HUDEP-2 (cell line): ENCODE measurements around the gene PEAK3.

Source experiments
- DNase-seq, 76 experiments: peaks; one replicate each; lab custom pipeline; 2025; ENCODE audit not compliant: unreplicated experiment in 76 of 76; lab: John Stamatoyannopoulos, UW

Gene PEAK3

GRCh38 chr19:2282062-2282861 lies at the start of gene PEAK3:
TSS of gene PEAK3 (minus strand) at chr19:2282175. CDS start at chr19:2280931, 1,244 bp downstream.
- peak in 1 of 76 experiments; percentile 15 for DNase-seq

DNA sequence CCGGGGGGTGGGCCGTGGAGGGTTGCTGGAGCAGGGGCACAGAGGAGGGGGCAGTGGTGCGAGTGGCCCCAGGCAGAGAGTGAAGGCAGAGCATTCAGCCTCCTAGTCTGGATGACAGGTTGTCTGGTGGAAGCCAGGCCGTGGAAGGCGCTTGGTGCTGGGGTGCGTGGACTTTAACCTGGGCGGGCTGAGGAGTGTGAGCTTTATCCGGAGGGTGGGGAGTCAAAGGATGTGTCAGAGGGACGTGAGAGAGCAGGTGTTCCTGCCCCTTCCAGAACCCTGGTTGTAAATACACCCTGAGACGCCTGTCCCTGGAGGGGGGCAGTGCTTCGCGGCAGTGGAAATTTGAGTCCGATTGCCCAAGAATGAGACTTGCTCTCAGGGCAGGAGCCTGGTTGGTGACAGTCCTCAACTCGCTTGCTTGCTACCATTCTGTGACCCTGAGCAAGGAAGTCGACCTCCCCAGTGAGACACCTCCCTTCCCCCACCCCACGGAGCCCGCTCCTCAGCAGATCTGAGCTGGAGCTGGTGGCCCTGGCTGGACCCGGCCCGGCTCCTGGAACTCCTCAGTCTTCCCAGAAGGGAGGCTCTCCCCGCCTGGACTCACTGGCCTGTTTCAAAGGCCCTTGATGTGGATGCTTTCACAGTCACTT lies 48.8 kb upstream of the PEAK3 start:
- DNase-seq = no peak

- DNase-seq = no peak
These were observed 48.3 kb upstream of the PEAK3 start for GRCh38 chr19:2330255-2330631.

DNA sequence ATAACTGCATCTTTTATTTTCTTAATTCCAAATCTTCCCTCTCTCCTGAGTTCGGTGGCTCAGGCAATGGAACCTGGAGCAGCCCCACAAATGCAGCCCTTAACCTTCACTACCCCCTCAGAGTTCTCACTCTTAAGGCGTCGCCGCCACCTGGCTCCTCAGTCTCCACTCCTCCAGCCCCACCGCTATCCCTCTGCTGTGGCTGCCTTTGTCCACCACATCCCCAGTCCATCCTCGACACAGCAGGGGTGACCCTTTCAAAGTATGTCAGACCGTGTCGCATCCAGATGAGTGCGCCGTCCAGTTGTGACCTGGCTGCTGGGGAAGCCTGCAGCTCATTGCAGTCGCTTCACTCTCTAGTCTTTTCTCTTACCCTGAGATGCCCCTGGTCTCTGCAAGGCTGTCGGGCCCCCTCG lies 47.5 kb upstream of the PEAK3 start:
- no peak for DNase-seq

DNA sequence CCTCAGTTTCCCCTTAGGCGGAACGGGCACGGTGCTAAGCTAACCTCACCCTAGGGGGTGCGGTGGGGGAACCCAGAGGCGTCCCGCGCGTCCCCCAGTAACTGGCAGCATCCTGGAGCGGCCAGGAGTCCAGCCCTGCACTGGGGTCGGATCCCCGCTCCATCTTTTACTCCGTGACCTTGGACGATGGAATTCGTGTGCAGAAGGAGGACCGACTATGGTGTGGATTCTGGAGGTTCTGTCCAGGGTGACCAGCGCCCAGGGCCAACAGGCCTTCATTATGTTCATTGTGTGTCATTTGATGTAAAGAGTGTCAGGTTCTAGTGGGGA lies 47.1 kb upstream of the PEAK3 start:
- DNase-seq = no peak

- peak in 71 of 76 experiments; percentile 46 to 94 (median 87) for DNase-seq
These were observed 46.6 kb upstream of the PEAK3 start, which contains the start of the genes LSM7 and SPPL2B for GRCh38 chr19:2328401-2329148. TSS of gene LSM7 (minus strand) at chr19:2328586. CDS start at chr19:2328566, 20 bp downstream. TSS of gene SPPL2B (plus strand) at chr19:2328684. CDS start at chr19:2328710, 26 bp downstream.

DNA sequence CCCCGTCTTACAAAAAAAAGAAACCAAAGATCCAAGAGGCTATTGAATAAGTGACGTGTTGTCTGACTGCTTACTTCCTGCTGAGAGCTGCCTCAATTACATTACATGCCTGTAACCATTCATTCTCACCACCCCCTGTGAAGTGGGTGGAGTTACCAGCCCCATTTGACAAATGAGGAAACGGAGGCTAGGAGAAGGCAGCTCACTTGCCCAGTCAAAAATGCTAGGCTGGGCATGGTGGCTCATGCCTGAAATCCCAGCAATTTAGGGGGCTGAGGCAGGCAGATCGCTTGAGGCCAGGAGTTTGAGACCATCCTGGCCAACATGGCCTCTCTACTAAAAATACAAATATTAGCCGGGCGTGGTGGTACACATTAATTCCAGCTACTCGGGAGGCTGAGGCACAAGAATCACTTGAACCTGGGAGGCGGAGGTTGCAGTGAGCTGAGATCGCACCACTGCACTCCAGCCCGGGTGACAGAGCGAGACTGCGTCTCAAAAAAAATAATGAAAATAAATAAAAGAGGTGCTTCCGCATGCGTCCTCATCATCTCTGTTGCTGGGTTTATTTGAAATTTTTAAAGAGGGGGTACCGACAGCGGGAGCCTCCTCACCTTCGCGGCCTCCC lies 45.9 kb upstream of the PEAK3 start:
- DNase-seq = peak in 39 of 76 experiments; percentile 14 to 79 (median 46)

DNA sequence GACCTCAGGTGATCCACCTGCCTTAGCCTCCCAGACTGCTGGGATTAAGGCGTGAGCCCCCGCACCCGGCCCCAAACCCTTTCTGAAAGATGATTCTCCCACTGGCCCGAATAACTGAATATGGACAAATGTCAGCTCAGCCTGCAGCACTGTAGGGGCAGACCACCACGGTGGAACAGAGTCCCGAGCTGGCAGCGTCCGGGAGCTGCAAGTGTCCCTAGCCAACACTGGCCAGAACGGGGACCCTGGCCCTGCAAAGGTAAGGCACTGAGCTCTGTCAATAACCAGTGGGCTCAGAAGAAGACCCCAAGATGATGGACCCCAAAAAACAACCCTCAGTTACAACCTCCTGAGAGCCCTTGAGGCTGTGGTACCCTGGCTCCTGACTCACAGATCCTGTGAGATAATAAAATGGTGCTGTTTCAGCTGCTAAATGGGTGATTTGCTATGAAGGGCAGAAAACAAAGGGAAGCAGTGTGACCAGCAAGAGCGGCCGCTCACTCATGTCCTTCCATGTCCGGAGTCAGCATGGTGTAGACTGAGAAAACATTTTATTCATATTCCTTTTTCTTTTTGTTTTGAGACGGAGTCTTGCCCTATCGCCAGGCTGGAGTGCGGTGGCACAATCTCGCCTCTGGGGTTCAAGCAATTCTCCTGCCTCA lies 44.9 kb upstream of the PEAK3 start:
- DNase-seq = no peak

DNA sequence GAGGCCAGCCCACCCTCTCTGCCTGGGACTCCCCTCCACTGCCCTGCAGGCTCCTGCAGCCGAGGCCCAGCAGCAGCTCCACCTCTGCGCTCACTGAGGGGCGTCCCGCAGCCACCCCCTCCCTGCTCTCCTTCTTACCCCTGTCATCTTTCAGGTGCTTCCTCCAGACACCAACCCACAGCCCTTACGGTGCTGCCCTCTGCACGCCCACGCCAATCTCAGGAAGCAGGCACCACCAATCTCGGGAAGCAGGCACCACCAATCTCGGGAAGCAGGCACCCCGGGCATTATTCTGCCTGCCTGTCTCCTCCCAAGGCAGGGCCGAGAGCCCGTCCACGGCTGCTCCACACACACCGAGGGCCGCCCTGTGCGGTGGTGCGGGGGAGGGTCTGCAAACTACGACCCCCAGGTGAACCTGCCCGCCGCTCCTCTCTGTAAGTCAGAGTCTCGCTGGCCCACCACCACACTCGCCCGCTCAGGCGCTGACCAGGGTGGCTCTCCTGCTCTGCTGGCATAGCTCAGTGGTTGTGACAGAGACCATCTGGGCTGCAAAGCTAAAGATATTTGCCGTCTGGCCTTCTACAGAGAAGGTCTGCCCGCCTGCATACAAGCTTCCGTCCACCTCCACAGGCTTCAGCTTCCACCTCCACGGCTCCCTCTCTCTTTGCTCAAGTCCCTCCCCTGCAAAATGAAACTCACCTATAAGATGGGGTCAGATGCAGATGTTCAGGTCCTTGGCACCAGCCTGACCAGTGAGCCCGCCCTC lies 43.5 kb upstream of the PEAK3 start:
- DNase-seq = no peak

DNA sequence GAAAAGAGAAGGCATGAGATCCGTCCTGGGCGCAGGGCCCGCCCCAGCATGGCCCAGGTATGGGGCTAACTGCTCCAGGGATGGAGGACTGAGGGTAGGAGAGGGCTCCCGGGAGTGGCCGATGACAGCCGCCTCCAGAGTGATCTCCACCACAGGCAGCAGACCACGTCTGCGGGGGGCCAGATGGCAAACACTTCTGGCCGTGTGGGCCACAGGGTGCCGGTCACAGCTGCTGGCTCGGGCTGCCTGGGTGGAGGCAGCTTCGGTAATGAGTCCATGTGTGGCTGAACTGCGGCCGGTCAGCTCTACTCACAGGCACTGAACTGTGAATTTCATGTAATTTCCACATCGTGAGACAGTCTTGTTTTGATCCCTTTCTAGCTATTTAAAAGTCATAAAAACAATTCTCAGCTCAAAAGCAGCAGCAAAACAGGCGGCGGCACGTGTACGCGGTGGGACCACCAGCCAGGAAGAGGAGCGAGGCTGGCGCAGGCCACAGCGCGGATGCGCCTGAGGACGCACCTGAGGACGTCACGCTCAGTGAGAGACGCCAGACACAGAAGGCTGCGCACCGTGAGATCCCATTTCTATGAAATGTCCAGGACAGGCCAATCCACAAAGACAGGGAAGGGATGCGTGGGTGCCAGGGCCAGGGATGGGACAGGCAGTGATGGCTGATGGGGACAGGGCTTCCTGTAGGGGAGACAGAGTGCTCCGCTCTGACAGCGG lies 42.4 kb upstream of the PEAK3 start:
- no peak for DNase-seq

GRCh38 chr19:2323707-2324106 lies 41.7 kb upstream of the PEAK3 start:
- DNase-seq = no peak

DNA sequence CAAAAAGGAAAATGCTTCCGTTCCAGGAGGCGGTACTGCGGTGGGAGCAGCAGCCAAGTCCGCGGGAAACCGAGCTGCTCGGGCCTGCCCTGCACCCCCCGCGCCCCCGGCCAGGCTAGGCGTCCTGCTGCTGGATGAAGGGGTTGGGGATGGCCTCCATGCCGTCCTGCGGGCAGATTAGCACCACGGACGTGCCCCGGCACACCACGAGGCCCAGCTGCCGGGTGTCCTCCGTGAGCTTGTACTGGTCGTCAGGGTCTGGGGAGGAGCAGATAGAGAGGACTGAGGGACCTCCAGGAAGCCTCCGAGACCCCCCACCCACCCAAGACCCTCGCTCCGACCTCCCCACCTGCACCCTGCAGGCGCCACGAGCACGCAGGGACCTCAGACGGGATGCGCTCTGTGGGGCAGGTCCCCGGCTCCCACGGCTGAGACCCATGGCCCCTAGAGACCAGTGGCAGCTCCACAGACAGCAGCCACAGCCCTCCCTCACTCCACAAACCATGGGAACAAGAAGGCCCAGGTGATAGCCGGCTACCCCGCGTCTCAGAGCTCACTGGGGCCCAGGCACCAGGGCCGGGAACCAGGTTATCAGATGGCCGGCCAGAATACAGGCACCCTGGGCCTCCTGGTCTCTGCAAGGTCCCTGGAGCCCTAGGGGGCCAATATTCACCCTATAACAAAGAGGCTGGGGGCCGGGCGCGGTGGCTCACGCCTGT lies 39.7 kb upstream of the PEAK3 start:
- no peak for DNase-seq

DNA sequence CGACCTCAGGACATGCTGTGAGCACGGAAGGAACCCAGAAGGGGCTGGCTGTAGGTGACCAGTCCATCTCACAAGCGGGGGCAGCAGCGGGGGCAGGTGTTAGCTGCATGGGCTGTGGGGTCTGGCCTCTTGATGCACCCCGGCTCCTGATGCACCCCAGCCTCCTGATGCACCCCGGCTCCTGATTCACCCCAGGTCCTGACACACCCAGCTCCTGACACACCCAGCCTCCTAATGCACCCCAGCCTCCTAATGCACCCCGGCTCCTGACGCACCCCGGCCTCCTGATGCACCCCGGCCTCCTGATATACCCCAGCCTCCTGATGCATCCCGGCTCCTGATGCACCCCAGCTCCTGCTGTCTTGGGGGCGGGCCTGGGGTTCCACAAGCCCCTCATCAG lies 39.0 kb upstream of the PEAK3 start:
- no peak for DNase-seq

DNA sequence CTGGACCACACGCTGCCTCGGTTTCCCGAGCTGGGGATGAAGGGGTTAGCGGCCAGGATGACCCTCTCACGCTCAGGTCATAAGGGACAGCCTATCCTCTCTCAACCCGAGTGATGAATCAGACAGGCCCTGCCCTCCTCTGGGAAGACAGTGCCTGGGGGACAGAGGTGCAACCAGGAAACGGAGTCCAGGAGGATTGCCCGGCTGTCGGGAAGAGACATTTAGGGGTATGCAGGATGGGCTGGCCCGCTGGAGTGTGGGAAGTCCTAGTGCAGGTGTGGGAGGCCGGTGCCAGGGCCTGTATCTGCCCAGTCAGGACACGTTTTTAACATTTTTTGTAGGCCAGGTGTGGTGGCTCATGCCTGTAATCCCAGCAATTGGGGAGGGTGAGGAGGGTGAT lies 38.1 kb upstream of the PEAK3 start:
- DNase-seq = no peak

DNA sequence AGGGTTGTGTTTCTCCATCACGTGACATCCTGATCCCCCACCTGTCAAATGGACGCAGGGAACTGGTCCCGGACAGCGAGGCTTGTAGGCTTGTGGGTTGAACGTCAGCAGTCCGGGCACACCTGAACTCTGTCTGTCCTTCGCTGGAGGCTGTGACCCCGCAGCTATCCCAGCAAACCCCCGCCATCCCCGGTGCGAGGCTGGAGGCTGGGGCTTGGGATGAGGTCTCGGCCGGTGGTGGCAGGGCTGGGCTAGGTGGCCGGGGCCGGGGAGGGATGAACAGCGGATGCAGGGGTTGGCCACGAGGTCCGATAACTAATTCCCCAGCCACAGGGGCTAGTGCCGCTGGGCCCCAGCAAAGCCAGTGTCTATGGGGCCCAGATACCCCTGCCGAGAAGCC lies 37.6 kb upstream of the PEAK3 start:
- no peak for DNase-seq

GRCh38 chr19:2318923-2319322 lies 36.9 kb upstream of the PEAK3 start:
- DNase-seq = no peak

- no peak for DNase-seq
These were observed 35.8 kb upstream of the PEAK3 start for GRCh38 chr19:2317756-2318155.

GRCh38 chr19:2317300-2317699 lies 35.3 kb upstream of the PEAK3 start:
- DNase-seq = no peak
